MCF 10A (cell line): ENCODE results near the gene SVIL. TPM values are rescaled to one million over a fixed set of nuclear protein-coding genes. Genes with fewer than 3 reads are reported as not detected.
"Not testable (repeated sequence)": the region's sequence is repeated elsewhere in the genome, so short reads cannot be mapped to it uniquely, and the experiment has no call there.

Experiments
- BruUV-seq: library from RNA; stranded (reverse); fragments of 400-500 nt; replicated peaks from 2 replicates; lab custom pipeline; 2021; lab: Mats Ljungman, UMichigan
- CTCF ChIA-PET: fragments of 300-600 bp; sonication (Branson Sonifier 250); formaldehyde crosslinking; extraction: SDS; loops from one replicate; lab custom pipeline; 2021; ENCODE audit warnings: antibody characterized with exemption, inconsistent platforms; lab: Yijun Ruan, JAX
- POLR2A ChIA-PET: fragments of 300-600, 350-650 bp; sonication (Branson Sonifier 250); formaldehyde crosslinking; extraction: SDS; loops from one replicate; lab custom pipeline; 2020; ENCODE audit warnings: antibody characterized with exemption, inconsistent platforms; lab: Yijun Ruan, JAX
- DNase-seq: peaks from one replicate; pipeline ENCODE4 v3.0.0-alpha.2; 2018; ENCODE audit not compliant: unreplicated experiment
- H3K27ac Mint-ChIP-seq: one replicate; pipeline ENCODE4 v1.8.0; 2022; ENCODE audit warnings: mild to moderate bottlenecking, low read depth, mixed read lengths; ENCODE audit not compliant: unreplicated experiment
- H3K27me3 Mint-ChIP-seq: one replicate; pipeline ENCODE4 v1.8.0; 2022; ENCODE audit warnings: mixed read lengths; ENCODE audit not compliant: insufficient read depth, unreplicated experiment
- H3K36me3 Mint-ChIP-seq: one replicate; pipeline ENCODE4 v1.8.0; 2022; ENCODE audit warnings: mild to moderate bottlenecking, moderate library complexity, mixed read lengths; ENCODE audit not compliant: insufficient read depth, unreplicated experiment
- H3K4me1 Mint-ChIP-seq: one replicate; pipeline ENCODE4 v1.8.0; 2022; ENCODE audit warnings: mixed read lengths; ENCODE audit not compliant: insufficient read depth, unreplicated experiment
- H3K4me3 Mint-ChIP-seq: one replicate; pipeline ENCODE4 v1.8.0; 2022; ENCODE audit warnings: mild to moderate bottlenecking, moderate library complexity, mixed read lengths; ENCODE audit not compliant: unreplicated experiment
- H3K9me3 Mint-ChIP-seq: one replicate; pipeline ENCODE4 v1.8.0; 2022; ENCODE audit warnings: mixed read lengths; ENCODE audit not compliant: unreplicated experiment
- CTCF ChIP-seq: fragments of 200-600 bp; IDR thresholded peaks from one replicate; pipeline ENCODE4 v1.8.0; 2022; ENCODE audit warnings: antibody characterized with exemption, mild to moderate bottlenecking; ENCODE audit not compliant: unreplicated experiment
- intact Hi-C: fragments of 100-400 bp; cut with micrococcal nuclease; formaldehyde crosslinking; loops from 2 replicates; pipeline ENCODE4 v1.14.1; 2022
- total RNA-seq: library from RNA; stranded (reverse); gene quantifications from 2 replicates; pipeline ENCODE4 v1.2.3, GENCODE V29; 2022

SVIL gene
- total RNA-seq, 1 experiment from 2014 or later: 43.3 TPM

- ChIA-PET CTCF (interaction anchor here (1.0 kb wide), 1 partner anchor 1024 kb away, joined by 3 read pairs; no protein-coding TSS in a partner anchor), POLR2A (no interaction called here)
- Mint-ChIP-seq H3K36me3 (peaks cover 16% of the 10 kb centered on the region), H3K4me3 (no peak overlapping the region), H3K4me1 (peaks cover 8% of the 10 kb centered on the region), H3K27ac (no peak overlapping the region), H3K9me3 (no peaks in the 10 kb centered on the region), H3K27me3 (no peaks in the 10 kb centered on the region)
- intact Hi-C loops: no loop called here
- no peak for DNase-seq
- BruUV-seq: no TSS peak
- no peak for TF ChIP-seq CTCF
Measured at GRCh38 chr10:29612657-29613056, 22.1 kb downstream of the SVIL start.

DNA sequence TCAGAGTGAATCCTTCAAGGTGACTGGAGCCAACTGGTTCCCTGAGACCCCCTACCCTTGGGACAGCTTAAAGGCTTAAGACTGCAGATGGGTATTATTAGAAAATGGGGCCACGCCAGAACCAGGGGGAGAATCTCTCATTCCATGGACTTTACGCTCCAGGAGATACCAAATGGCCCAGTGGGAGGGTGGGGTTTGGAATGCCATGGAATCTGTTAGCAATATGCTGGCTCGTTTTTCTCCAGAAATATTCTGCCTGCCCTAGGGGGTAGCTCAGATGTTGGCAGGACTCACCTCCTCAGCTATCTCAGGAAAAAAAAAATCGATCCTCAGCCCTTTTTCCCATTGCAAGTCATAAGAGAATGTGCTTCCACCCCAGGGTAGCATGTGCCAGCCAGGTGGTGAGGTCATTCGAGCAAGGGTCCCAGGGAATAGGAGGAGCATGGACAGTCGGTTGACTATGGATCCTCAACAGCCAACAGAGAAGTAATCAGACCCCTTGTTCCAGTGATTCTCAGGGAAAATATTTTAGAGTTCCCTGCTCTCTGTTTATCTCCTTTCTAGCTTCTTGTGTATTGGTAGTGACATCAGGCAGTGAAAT, 22.9 kb downstream of the SVIL start:
- Mint-ChIP-seq H3K4me3 (no peak overlapping the region), H3K27me3 (no peaks in the 10 kb centered on the region), H3K4me1 (peaks cover 12% of the 10 kb centered on the region), H3K27ac (no peak overlapping the region), H3K9me3 (no peaks in the 10 kb centered on the region), H3K36me3 (peaks cover 19% of the 10 kb centered on the region)
- intact Hi-C loops: no loop called here
- POLR2A ChIA-PET: interaction anchor here (1.2 kb wide), 1 partner anchor 13 kb away, joined by 7 read pairs; no protein-coding TSS in a partner anchor
- TF ChIP-seq CTCF: no peak
- BruUV-seq: no TSS peak
- DNase-seq: no peak
- CTCF ChIA-PET: interaction anchor here (0.5 to 1.0 kb wide), 2 partner anchors 22 to 1025 kb away, joined by 3 read pairs; no protein-coding TSS in a partner anchor

DNA sequence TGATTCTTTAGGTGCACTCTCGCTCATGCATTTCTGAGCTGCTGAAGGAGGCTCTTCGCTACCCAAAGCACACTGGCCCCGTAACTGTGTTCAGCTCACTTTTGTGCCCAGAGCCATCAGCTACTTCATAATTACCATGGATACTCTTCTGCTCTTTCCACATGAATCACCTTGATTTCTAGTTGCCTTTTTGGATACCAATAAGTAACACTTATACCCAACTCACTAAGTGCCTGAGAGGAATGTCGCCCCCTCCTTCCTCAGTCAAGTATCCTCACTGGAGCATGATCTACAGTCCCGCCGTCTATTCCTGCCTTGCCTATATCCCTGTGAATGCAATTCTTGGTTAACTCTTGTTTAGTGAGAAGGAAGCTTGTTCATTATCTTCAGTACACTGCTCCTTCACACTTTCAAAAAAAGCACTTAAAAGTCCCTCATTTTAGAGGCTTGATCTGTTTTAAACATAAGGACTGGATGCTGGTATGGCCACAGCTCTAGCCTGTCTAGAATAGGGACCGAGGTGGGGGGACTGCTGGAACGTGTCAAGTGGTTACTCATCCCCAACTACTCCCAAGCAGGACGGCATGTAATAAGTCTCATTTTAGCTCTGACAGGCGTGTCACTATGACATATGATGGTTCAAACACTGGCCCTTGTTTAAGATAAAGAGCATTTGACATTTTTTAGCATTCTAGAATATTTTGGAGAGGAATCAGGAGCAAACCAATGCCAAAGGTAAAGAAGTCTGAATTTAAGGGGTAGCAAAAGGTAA, 23.7 kb downstream of the SVIL start:
- Mint-ChIP-seq H3K9me3 (no peaks in the 10 kb centered on the region), H3K27ac (no peak overlapping the region), H3K36me3 (peaks cover 25% of the 10 kb centered on the region), H3K27me3 (no peaks in the 10 kb centered on the region), H3K4me1 (peaks cover 12% of the 10 kb centered on the region), H3K4me3 (no peak overlapping the region)
- no peak for TF ChIP-seq CTCF
- POLR2A ChIA-PET: interaction anchor here (0.6 to 1.2 kb wide), 3 partner anchors 12 to 17 kb away, joined by 3 to 7 read pairs (median 3); no protein-coding TSS in a partner anchor
- CTCF ChIA-PET: interaction anchor here (1.0 to 1.2 kb wide), 2 partner anchors 19 to 398 kb away, joined by 3 read pairs; no protein-coding TSS in a partner anchor
- no peak for DNase-seq
- intact Hi-C loops: no loop called here
- no TSS peak for BruUV-seq

DNA sequence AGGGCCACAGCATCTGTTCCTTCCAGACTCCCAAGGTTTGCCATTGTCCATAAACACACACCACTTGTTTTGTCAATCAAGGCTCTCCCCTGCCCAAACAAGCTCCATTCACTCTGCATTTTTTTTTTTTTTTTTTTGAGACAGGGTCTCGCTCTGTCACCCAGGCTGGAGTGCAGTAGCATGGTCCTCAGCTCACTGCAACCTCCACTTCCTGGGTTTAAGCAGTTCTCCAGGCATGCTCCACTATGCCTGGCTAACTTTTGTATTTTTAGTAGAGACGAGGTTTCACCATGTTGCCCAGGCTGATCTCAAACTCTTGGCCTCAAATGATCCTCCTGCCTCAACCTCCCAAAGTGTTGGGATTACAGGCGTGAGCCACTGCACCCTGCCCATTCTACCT, 24.4 kb downstream of the SVIL start:
- POLR2A ChIA-PET, H3K4me3 Mint-ChIP-seq, H3K27me3 Mint-ChIP-seq, H3K9me3 Mint-ChIP-seq, H3K27ac Mint-ChIP-seq, intact Hi-C loops, BruUV-seq, DNase-seq: not testable (repeated sequence)
- CTCF ChIA-PET: interaction anchor here (0.6 to 1.2 kb wide), 5 partner anchors 13 to 398 kb away, joined by 3 to 7 read pairs (median 3); no protein-coding TSS in a partner anchor
- Mint-ChIP-seq H3K4me1 (peaks cover 12% of the 10 kb centered on the region), H3K36me3 (peaks cover 26% of the 10 kb centered on the region)
